WTC11 (cell line): ENCODE data around the gene PRUNE2. TPM values are rescaled to one million over a fixed set of nuclear protein-coding genes. Genes with fewer than 3 reads are reported as not detected.

ENCODE experiments used
- ATAC-seq: fragments of 200-7000 bp; cut with Tn5 transposase; 2 replicates; pipeline ENCODE4 v1.10.0; 2021; ENCODE audit warnings: mild to moderate bottlenecking, moderate library complexity
- CTCF ChIA-PET: fragments of 300-600 bp; sonication (Branson Sonifier 250); formaldehyde crosslinking; loops from one replicate; lab custom pipeline; 2021; ENCODE audit warnings: antibody characterized with exemption; lab: Charles Lee
- POLR2A ChIA-PET: fragments of 350-600 bp; sonication (Branson Sonifier 250); formaldehyde crosslinking; loops from one replicate; lab custom pipeline; 2021; ENCODE audit warnings: antibody characterized with exemption; lab: Charles Lee
- DNase-seq: peaks from one replicate; pipeline ENCODE4 v3.0.0; 2021; ENCODE audit warnings: low spot score
- H3K27ac Mint-ChIP-seq: 2 replicates; pipeline ENCODE4 v1.8.0; 2021; ENCODE audit warnings: mixed read lengths
- H3K27me3 Mint-ChIP-seq: 2 replicates; pipeline ENCODE4 v1.8.0; 2021; ENCODE audit warnings: low read depth, mild to moderate bottlenecking, moderate library complexity, mixed read lengths
- H3K36me3 Mint-ChIP-seq: 2 replicates; pipeline ENCODE4 v1.8.0; 2021; ENCODE audit warnings: mixed read lengths
- H3K4me1 Mint-ChIP-seq: 2 replicates; pipeline ENCODE4 v1.8.0; 2022; ENCODE audit warnings: mixed read lengths
- H3K4me3 Mint-ChIP-seq: 2 replicates; pipeline ENCODE4 v1.8.0; 2021; ENCODE audit warnings: mild to moderate bottlenecking, moderate library complexity, mixed read lengths
- H3K9me3 Mint-ChIP-seq: 2 replicates; pipeline ENCODE4 v1.8.0; 2021; ENCODE audit warnings: mixed read lengths
- FOXJ3 ChIP-seq: sonication (generic); formaldehyde crosslinking; IDR thresholded peaks from 2 replicates; pipeline ENCODE4 v1.9.0; 2021; ENCODE audit warnings: missing genetic modification reagents, mild to moderate bottlenecking, borderline replicate concordance
- FOXK1 ChIP-seq: sonication (generic); formaldehyde crosslinking; IDR thresholded peaks from 2 replicates; pipeline ENCODE4 v1.8.0; 2022; ENCODE audit warnings: mild to moderate bottlenecking, moderate library complexity, missing genetic modification reagents
- FOXP1 ChIP-seq: sonication (generic); formaldehyde crosslinking; IDR thresholded peaks from 2 replicates; pipeline ENCODE4 v1.8.0; 2022; ENCODE audit warnings: missing genetic modification reagents, mild to moderate bottlenecking, moderate library complexity, borderline replicate concordance
- GABPB1 ChIP-seq: sonication (generic); formaldehyde crosslinking; IDR thresholded peaks from 2 replicates; pipeline ENCODE4 v1.8.1; 2023; ENCODE audit warnings: mild to moderate bottlenecking, missing genetic modification reagents
- GTF2I ChIP-seq: fragments of 250-450 bp; sonication (Bioruptor Pico); conservative IDR thresholded peaks from 2 replicates; pipeline ENCODE4 v1.4.0; 2021; ENCODE audit warnings: mild to moderate bottlenecking
- HMGA2 ChIP-seq: fragments of 250-450 bp; sonication (Bioruptor Pico); IDR thresholded peaks from 2 replicates; pipeline ENCODE4 v1.4.0; 2021; ENCODE audit warnings: mild to moderate bottlenecking, moderate library complexity
- NFYB ChIP-seq: sonication (generic); formaldehyde crosslinking; conservative IDR thresholded peaks from 2 replicates; pipeline ENCODE4 v1.8.0; 2022; ENCODE audit warnings: low read depth, missing genetic modification reagents
- RELA ChIP-seq: sonication (generic); formaldehyde crosslinking; IDR thresholded peaks from 2 replicates; pipeline ENCODE4 v1.8.1; 2022; ENCODE audit warnings: missing genetic modification reagents, mild to moderate bottlenecking, borderline replicate concordance
- RORB ChIP-seq: fragments of 250-450 bp; sonication (Bioruptor Pico); IDR thresholded peaks from 2 replicates; pipeline ENCODE4 v1.9.0; 2021; ENCODE audit warnings: mild to moderate bottlenecking
- SMAD3 ChIP-seq: sonication (generic); formaldehyde crosslinking; IDR thresholded peaks from 2 replicates; pipeline ENCODE4 v1.8.0; 2022; ENCODE audit warnings: missing genetic modification reagents, mild to moderate bottlenecking, borderline replicate concordance
- SOX15 ChIP-seq: fragments of 250-450 bp; sonication (Bioruptor Pico); IDR thresholded peaks from 2 replicates; pipeline ENCODE4 v1.9.0; 2021; ENCODE audit warnings: mild to moderate bottlenecking
- TP53 ChIP-seq: sonication (generic); formaldehyde crosslinking; IDR thresholded peaks from 2 replicates; pipeline ENCODE4 v1.8.1; 2023; ENCODE audit warnings: mild to moderate bottlenecking, missing genetic modification reagents
- ZNF121 ChIP-seq: sonication (generic); formaldehyde crosslinking; IDR thresholded peaks from 2 replicates; pipeline ENCODE4 v1.8.0; 2023; ENCODE audit warnings: missing genetic modification reagents
- ZNF138 ChIP-seq: sonication (generic); formaldehyde crosslinking; conservative IDR thresholded peaks from 2 replicates; pipeline ENCODE4 v1.8.1; 2022; ENCODE audit warnings: mild to moderate bottlenecking, moderate library complexity, missing genetic modification reagents
- ZNF232 ChIP-seq: sonication (generic); formaldehyde crosslinking; IDR thresholded peaks from 2 replicates; pipeline ENCODE4 v1.8.0; 2022; ENCODE audit warnings: mild to moderate bottlenecking, missing genetic modification reagents
- ZNF317 ChIP-seq: sonication (generic); formaldehyde crosslinking; IDR thresholded peaks from 2 replicates; pipeline ENCODE4 v1.8.1; 2023; ENCODE audit warnings: low read depth, mild to moderate bottlenecking, moderate library complexity, missing genetic modification reagents, borderline replicate concordance
- total RNA-seq: library from RNA; stranded (reverse); gene quantifications from 3 replicates; pipeline ENCODE4 v1.2.3, GENCODE V29; 2021
- TF ChIP-seq, protein P1 (sequence below): sonication (generic); formaldehyde crosslinking; IDR thresholded peaks from 2 replicates; pipeline ENCODE4 v1.8.1; 2022; ENCODE audit warnings: missing genetic modification reagents, borderline replicate concordance
- TF ChIP-seq, protein P2 (sequence below): fragments of 250-450 bp; sonication (Bioruptor Pico); conservative IDR thresholded peaks from 2 replicates; pipeline ENCODE4 v1.9.0; 2021; ENCODE audit warnings: mild to moderate bottlenecking
- TF ChIP-seq, protein P3 (sequence below): sonication (generic); formaldehyde crosslinking; IDR thresholded peaks from 2 replicates; pipeline ENCODE4 v1.8.1; 2022; ENCODE audit warnings: low read depth, mild to moderate bottlenecking, moderate library complexity, missing genetic modification reagents, borderline replicate concordance
- TF ChIP-seq, protein P4 (sequence below): sonication (generic); formaldehyde crosslinking; IDR thresholded peaks from 2 replicates; pipeline ENCODE4 v1.8.1; 2023; ENCODE audit warnings: mild to moderate bottlenecking, missing genetic modification reagents, moderate library complexity
- TF ChIP-seq, protein P5 (sequence below): sonication (generic); formaldehyde crosslinking; IDR thresholded peaks from 2 replicates; pipeline ENCODE4 v1.8.0; 2022; ENCODE audit warnings: mild to moderate bottlenecking, missing genetic modification reagents
- TF ChIP-seq, protein P6 (sequence below): sonication (generic); formaldehyde crosslinking; IDR thresholded peaks from 2 replicates; pipeline ENCODE4 v1.8.0; 2023; ENCODE audit warnings: mild to moderate bottlenecking, missing genetic modification reagents

The PRUNE2 gene
- total RNA-seq, 1 experiment from 2014 or later: 13.1 TPM

DNA sequence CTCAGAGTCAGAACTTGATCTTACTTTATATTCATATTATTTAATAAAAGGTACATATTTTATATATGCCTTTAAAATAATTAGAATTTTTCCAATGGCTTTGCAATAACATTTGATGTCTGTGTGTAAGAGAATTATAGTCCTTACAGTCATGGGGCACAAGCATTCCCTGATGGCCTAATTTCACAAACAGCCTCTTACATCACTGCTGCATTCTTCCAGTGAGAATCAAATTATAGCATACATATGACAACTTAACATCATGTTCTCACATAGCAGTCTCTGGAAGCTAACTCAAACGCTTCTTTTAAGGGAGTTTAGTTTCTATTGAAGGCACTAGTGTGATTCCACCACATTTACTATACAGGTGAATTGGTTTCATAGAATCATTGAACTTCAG is 15.3 kb upstream of the PRUNE2 start:
- no peak for DNase-seq
- TF ChIP-seq ZNF121: no peak
- no peak for TF ChIP-seq RELA (CRISPR knock-in tag)
- TF ChIP-seq SMAD3 (CRISPR knock-in tag): no peak
- TF ChIP-seq NFYB (CRISPR knock-in tag): no peak
- TF ChIP-seq, protein P1, sequence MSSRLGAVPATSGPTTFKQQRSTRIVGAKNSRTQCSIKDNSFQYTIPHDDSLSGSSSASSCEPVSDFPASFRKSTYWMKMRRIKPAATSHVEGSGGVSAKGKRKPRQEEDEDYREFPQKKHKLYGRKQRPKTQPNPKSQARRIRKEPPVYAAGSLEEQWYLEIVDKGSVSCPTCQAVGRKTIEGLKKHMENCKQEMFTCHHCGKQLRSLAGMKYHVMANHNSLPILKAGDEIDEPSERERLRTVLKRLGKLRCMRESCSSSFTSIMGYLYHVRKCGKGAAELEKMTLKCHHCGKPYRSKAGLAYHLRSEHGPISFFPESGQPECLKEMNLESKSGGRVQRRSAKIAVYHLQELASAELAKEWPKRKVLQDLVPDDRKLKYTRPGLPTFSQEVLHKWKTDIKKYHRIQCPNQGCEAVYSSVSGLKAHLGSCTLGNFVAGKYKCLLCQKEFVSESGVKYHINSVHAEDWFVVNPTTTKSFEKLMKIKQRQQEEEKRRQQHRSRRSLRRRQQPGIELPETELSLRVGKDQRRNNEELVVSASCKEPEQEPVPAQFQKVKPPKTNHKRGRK (CRISPR knock-in tag): no peak
- no peak for TF ChIP-seq FOXK1 (CRISPR knock-in tag)
- no peak for TF ChIP-seq FOXJ3 (CRISPR knock-in tag)
- TF ChIP-seq RORB (CRISPR knock-in tag): no peak
- TF ChIP-seq GTF2I (CRISPR knock-in tag): no peak
- TF ChIP-seq GABPB1 (CRISPR knock-in tag): no peak
- TF ChIP-seq ZNF138 (CRISPR knock-in tag): no peak
- TF ChIP-seq, all 79 proteins: peak for 0
- Mint-ChIP-seq H3K27ac (no peak overlapping the region), H3K27me3 (no peaks in the 10 kb centered on the region), H3K9me3 (peaks cover 13% of the 10 kb centered on the region), H3K36me3 (no peaks in the 10 kb centered on the region), H3K4me1 (peaks cover 19% of the 10 kb centered on the region), H3K4me3 (no peak overlapping the region)
- ChIA-PET POLR2A (no interaction called here), CTCF (no interaction called here)
- ATAC-seq: no peak

DNA sequence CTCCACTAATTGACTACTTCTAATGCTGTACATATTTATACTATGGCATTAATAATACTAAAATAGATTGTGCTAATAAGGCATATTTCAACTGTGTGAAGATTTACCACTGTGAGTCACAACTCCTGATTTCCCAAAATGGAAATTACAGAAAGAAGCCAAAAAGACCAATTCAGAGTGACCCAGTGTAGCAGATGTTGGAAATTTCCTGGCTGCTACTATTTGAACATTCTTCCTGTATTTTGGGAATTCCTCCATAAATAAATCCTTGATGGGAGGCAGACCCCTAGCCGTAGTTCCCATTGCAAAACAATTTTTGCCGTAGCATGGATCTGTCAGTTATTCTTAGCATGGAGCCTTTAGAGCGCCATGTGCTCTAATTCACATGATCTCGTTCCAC is 11.4 kb upstream of the PRUNE2 start:
- TF ChIP-seq SMAD3 (CRISPR knock-in tag) (no peak), NFYB (CRISPR knock-in tag) (no peak), HMGA2 (CRISPR knock-in tag) (no peak), FOXP1 (no peak), ZNF317 (no peak), TP53 (no peak)
- TF ChIP-seq, protein P2, sequence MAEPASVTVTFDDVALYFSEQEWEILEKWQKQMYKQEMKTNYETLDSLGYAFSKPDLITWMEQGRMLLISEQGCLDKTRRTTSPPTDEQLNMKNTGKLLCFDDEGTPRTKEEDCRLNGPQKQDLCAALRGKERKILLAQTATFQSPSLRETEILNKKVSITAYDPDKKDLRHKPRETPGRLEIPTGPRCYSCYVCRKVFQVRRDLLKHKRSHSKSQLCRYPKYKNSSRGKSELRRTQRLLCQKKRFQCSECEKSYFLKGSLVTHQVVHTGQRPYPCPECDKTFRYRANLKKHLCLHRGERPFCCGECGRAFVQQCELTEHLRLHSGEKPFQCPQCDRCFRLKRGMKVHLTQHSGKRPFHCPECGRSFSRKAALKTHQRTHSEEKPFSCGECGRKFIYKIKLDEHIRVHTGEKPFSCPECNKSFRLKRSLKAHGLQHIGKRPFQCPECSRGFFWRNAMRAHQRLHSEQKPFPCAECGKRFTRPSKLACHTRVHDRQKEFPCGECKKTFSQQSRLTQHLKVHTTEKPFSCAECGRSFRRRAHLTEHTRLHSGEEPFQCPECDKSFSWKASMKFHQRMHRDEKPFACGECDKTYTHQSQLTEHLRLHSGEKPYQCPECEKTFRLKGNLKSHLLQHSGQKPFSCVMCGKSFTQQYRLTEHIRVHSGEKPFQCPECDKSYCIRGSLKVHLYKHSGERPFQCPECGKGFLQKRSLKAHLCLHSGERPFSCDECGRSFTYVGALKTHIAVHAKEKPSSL: no peak
- TF ChIP-seq, protein P1 (CRISPR knock-in tag): no peak
- TF ChIP-seq, protein P3, sequence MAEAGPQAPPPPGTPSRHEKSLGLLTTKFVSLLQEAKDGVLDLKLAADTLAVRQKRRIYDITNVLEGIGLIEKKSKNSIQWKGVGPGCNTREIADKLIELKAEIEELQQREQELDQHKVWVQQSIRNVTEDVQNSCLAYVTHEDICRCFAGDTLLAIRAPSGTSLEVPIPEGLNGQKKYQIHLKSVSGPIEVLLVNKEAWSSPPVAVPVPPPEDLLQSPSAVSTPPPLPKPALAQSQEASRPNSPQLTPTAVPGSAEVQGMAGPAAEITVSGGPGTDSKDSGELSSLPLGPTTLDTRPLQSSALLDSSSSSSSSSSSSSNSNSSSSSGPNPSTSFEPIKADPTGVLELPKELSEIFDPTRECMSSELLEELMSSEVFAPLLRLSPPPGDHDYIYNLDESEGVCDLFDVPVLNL (CRISPR knock-in tag): no peak
- POLR2A ChIA-PET: no interaction called here
- no peak overlapping the region for H3K27ac Mint-ChIP-seq

DNA sequence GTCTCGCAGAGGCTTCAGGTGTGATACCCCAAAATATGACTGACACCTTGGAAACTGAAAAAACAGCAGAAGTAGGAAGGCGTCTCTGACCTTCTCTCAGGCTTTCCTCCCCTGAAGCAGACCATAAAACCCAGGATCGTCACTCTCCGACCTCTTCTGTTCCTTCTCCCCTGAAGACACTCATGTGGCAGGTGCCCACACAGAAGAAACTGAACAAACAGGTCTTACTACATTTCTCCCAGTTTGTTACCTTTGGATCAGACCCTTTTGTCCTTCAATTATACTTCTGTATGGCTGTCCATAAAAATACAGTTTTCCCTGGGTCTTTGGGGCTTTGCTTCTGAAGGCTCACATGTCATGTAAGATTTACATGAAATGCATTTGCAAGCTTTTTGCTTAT is 10.3 kb upstream of the PRUNE2 start:
- ATAC-seq: no peak
- Mint-ChIP-seq H3K4me3 (no peak overlapping the region), H3K36me3 (no peaks in the 10 kb centered on the region), H3K9me3 (no peaks in the 10 kb centered on the region), H3K27me3 (no peaks in the 10 kb centered on the region), H3K4me1 (peaks cover 39% of the 10 kb centered on the region), H3K27ac (no peak overlapping the region)
- ChIA-PET POLR2A (no interaction called here), CTCF (no interaction called here)
- no peak for DNase-seq
- TF ChIP-seq, protein P4, sequence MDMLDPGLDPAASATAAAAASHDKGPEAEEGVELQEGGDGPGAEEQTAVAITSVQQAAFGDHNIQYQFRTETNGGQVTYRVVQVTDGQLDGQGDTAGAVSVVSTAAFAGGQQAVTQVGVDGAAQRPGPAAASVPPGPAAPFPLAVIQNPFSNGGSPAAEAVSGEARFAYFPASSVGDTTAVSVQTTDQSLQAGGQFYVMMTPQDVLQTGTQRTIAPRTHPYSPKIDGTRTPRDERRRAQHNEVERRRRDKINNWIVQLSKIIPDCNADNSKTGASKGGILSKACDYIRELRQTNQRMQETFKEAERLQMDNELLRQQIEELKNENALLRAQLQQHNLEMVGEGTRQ: no peak
- TF ChIP-seq, protein P5, sequence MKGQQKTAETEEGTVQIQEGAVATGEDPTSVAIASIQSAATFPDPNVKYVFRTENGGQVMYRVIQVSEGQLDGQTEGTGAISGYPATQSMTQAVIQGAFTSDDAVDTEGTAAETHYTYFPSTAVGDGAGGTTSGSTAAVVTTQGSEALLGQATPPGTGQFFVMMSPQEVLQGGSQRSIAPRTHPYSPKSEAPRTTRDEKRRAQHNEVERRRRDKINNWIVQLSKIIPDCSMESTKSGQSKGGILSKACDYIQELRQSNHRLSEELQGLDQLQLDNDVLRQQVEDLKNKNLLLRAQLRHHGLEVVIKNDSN (CRISPR knock-in tag): no peak
- TF ChIP-seq, protein P6, sequence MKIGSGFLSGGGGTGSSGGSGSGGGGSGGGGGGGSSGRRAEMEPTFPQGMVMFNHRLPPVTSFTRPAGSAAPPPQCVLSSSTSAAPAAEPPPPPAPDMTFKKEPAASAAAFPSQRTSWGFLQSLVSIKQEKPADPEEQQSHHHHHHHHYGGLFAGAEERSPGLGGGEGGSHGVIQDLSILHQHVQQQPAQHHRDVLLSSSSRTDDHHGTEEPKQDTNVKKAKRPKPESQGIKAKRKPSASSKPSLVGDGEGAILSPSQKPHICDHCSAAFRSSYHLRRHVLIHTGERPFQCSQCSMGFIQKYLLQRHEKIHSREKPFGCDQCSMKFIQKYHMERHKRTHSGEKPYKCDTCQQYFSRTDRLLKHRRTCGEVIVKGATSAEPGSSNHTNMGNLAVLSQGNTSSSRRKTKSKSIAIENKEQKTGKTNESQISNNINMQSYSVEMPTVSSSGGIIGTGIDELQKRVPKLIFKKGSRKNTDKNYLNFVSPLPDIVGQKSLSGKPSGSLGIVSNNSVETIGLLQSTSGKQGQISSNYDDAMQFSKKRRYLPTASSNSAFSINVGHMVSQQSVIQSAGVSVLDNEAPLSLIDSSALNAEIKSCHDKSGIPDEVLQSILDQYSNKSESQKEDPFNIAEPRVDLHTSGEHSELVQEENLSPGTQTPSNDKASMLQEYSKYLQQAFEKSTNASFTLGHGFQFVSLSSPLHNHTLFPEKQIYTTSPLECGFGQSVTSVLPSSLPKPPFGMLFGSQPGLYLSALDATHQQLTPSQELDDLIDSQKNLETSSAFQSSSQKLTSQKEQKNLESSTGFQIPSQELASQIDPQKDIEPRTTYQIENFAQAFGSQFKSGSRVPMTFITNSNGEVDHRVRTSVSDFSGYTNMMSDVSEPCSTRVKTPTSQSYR (CRISPR knock-in tag): no peak
- TF ChIP-seq SMAD3 (CRISPR knock-in tag) (no peak), SOX15 (CRISPR knock-in tag) (no peak), ZNF232 (CRISPR knock-in tag) (no peak)

More for the DNA sequence above, 11.4 kb upstream of the PRUNE2 start:
- Mint-ChIP-seq H3K27me3 (no peaks in the 10 kb centered on the region), H3K36me3 (no peaks in the 10 kb centered on the region), H3K4me3 (no peak overlapping the region), H3K9me3 (no peaks in the 10 kb centered on the region), H3K4me1 (peaks cover 39% of the 10 kb centered on the region)
- DNase-seq (no peak), ATAC-seq (no peak)
- CTCF ChIA-PET: no interaction called here
